Subcutaneous adipose tissue (tissue), 4 donors: ENCODE data around the gene PRSS1. TPM values are rescaled to one million over a fixed set of nuclear protein-coding genes. Genes with fewer than 3 reads are reported as not detected.

Experiments used
- total RNA-seq, 4 donors: library from RNA; depleted of rRNA; stranded (reverse); fragments of >200 nt; gene quantifications; one replicate each; pipeline ENCODE4 v1.1.0, GENCODE V29; 2016
- TF ChIP-seq, protein P1 (sequence below): fragments of 450-650 bp; IDR thresholded peaks from one replicate; pipeline ENCODE4 v1.5.1; 2016; ENCODE audit warnings: low read depth, mild to moderate bottlenecking, control low read depth, antibody characterized with exemption, moderate library complexity

The PRSS1 gene
- total RNA-seq, 4 donors from 2014 or later, result not detected

- TF ChIP-seq, protein P1, sequence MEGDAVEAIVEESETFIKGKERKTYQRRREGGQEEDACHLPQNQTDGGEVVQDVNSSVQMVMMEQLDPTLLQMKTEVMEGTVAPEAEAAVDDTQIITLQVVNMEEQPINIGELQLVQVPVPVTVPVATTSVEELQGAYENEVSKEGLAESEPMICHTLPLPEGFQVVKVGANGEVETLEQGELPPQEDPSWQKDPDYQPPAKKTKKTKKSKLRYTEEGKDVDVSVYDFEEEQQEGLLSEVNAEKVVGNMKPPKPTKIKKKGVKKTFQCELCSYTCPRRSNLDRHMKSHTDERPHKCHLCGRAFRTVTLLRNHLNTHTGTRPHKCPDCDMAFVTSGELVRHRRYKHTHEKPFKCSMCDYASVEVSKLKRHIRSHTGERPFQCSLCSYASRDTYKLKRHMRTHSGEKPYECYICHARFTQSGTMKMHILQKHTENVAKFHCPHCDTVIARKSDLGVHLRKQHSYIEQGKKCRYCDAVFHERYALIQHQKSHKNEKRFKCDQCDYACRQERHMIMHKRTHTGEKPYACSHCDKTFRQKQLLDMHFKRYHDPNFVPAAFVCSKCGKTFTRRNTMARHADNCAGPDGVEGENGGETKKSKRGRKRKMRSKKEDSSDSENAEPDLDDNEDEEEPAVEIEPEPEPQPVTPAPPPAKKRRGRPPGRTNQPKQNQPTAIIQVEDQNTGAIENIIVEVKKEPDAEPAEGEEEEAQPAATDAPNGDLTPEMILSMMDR, result no peak
Measured at GRCh38 chr7:142753366-142753765, 4.1 kb downstream of the PRSS1 start.

GRCh38 chr7:142754681-142755575, 5.7 kb downstream of the PRSS1 start:
- TF ChIP-seq, protein P1, result no peak

DNA sequence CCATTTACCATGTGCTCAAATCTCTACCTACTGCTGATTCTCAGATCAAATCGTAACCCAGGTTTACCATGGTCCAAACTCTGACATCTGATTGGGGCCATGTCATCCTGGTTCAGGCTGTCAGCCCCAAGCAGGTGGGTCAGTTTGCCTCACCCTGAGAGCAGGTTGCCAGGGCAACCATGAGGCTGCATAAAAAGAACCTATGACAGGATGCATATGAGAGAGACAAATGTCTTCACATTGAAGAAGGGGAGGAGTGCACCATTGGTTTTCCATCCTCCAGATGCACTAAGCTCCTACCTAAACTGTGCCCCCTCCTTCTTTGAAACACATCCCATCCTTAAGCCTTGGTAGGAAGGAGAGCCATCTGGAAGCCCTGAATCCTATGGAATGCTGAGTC, 10.2 kb downstream of the PRSS1 start:
- TF ChIP-seq, protein P1, result no peak

DNA sequence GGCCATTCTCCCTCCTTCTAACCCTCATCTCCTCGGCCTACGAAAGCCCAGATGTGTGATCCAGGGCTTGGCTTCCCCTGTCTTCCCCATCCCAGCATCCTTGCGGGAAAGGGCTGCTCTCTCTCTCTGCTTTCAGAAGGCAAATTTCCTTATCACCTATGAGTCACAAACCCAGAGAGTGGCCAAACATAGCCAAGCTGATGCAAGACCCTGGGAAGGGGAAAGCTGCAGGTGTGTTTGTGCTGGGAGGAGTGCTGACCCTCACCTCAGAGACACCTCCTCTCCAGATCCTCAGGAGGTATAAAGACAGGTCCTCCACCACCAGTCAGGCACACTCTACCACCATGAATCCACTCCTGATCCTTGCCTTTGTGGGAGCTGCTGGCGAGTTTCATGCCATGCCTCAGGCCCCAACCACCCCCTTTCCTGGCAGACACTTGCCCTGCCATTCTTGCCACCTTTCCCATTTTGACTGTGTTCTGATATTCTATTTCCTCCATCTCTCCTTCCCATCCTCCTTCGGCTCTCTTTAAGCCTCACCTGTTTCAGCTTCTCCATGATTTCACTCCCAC, 10.9 kb downstream of the PRSS1 start:
- TF ChIP-seq, protein P1, result no peak

GRCh38 chr7:142762104-142762503, 12.8 kb downstream of the PRSS1 start:
- TF ChIP-seq, protein P1, result no peak

GRCh38 chr7:142767451-142767850, 18.2 kb downstream of the PRSS1 start:
- TF ChIP-seq, protein P1, result no peak

DNA sequence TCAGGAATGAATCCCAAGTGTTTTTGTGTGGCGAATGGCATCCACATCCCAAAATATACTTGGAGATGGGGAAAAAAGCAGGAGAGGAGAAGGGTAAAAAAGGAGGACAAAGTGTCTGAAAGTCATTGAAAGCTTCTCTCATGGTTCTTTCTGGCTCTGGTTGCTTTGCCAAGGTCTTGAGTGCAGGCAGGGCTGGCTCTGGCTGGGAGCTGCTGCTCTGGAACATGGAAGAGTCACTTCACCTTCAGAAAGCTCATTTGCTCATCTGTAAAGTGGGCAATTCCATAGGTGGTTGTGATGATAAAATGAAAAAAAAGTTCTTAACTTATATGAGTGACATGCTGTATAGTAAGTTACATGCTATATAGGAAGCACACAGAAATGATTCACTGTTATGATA, 18.6 kb downstream of the PRSS1 start:
- TF ChIP-seq, protein P1, result no peak
